WTC11 (cell line): ENCODE data around the gene NFIA. TPM values are rescaled to one million over a fixed set of nuclear protein-coding genes. Genes with fewer than 3 reads are reported as not detected.

Source experiments
- ATAC-seq: fragments of 200-7000 bp; cut with Tn5 transposase; 2 replicates; pipeline ENCODE4 v1.10.0; 2021; ENCODE audit warnings: mild to moderate bottlenecking, moderate library complexity
- CTCF ChIA-PET: fragments of 300-600 bp; sonication (Branson Sonifier 250); formaldehyde crosslinking; loops from one replicate; lab custom pipeline; 2021; ENCODE audit warnings: antibody characterized with exemption; lab: Charles Lee
- POLR2A ChIA-PET: fragments of 350-600 bp; sonication (Branson Sonifier 250); formaldehyde crosslinking; loops from one replicate; lab custom pipeline; 2021; ENCODE audit warnings: antibody characterized with exemption; lab: Charles Lee
- DNase-seq: peaks from one replicate; pipeline ENCODE4 v3.0.0; 2021; ENCODE audit warnings: low spot score
- H3K27ac Mint-ChIP-seq: 2 replicates; pipeline ENCODE4 v1.8.0; 2021; ENCODE audit warnings: mixed read lengths
- H3K27me3 Mint-ChIP-seq: 2 replicates; pipeline ENCODE4 v1.8.0; 2021; ENCODE audit warnings: low read depth, mild to moderate bottlenecking, moderate library complexity, mixed read lengths
- H3K36me3 Mint-ChIP-seq: 2 replicates; pipeline ENCODE4 v1.8.0; 2021; ENCODE audit warnings: mixed read lengths
- H3K4me1 Mint-ChIP-seq: 2 replicates; pipeline ENCODE4 v1.8.0; 2022; ENCODE audit warnings: mixed read lengths
- H3K4me3 Mint-ChIP-seq: 2 replicates; pipeline ENCODE4 v1.8.0; 2021; ENCODE audit warnings: mild to moderate bottlenecking, moderate library complexity, mixed read lengths
- H3K9me3 Mint-ChIP-seq: 2 replicates; pipeline ENCODE4 v1.8.0; 2021; ENCODE audit warnings: mixed read lengths
- ATF1 ChIP-seq: sonication (generic); formaldehyde crosslinking; IDR thresholded peaks from 2 replicates; pipeline ENCODE4 v1.8.1; 2023; ENCODE audit warnings: mild to moderate bottlenecking, moderate library complexity, missing genetic modification reagents
- CBFB ChIP-seq: sonication (generic); formaldehyde crosslinking; IDR thresholded peaks from 2 replicates; pipeline ENCODE4 v1.8.1; 2022; ENCODE audit warnings: mild to moderate bottlenecking, low read depth, missing genetic modification reagents
- CREM ChIP-seq: sonication (generic); formaldehyde crosslinking; IDR thresholded peaks from 2 replicates; pipeline ENCODE4 v1.8.1; 2022; ENCODE audit warnings: mild to moderate bottlenecking, missing genetic modification reagents, moderate library complexity
- EMX1 ChIP-seq: fragments of 250-450 bp; sonication (Bioruptor Pico); IDR thresholded peaks from 2 replicates; pipeline ENCODE4 v1.8.0; 2021; ENCODE audit warnings: mild to moderate bottlenecking
- FOXK1 ChIP-seq: sonication (generic); formaldehyde crosslinking; IDR thresholded peaks from 2 replicates; pipeline ENCODE4 v1.8.0; 2022; ENCODE audit warnings: mild to moderate bottlenecking, moderate library complexity, missing genetic modification reagents
- FOXP1 ChIP-seq: sonication (generic); formaldehyde crosslinking; IDR thresholded peaks from 2 replicates; pipeline ENCODE4 v1.8.0; 2022; ENCODE audit warnings: missing genetic modification reagents, mild to moderate bottlenecking, moderate library complexity, borderline replicate concordance
- GTF2I ChIP-seq: fragments of 250-450 bp; sonication (Bioruptor Pico); conservative IDR thresholded peaks from 2 replicates; pipeline ENCODE4 v1.4.0; 2021; ENCODE audit warnings: mild to moderate bottlenecking
- JUN ChIP-seq: sonication (generic); formaldehyde crosslinking; IDR thresholded peaks from 2 replicates; pipeline ENCODE4 v1.8.0; 2023; ENCODE audit warnings: mild to moderate bottlenecking, missing genetic modification reagents
- MYBL2 ChIP-seq: sonication (generic); formaldehyde crosslinking; IDR thresholded peaks from 2 replicates; pipeline ENCODE4 v1.8.1; 2023; ENCODE audit warnings: mild to moderate bottlenecking, moderate library complexity, missing genetic modification reagents
- PRRX2 ChIP-seq: fragments of 250-450 bp; sonication (Bioruptor Pico); IDR thresholded peaks from 2 replicates; pipeline ENCODE4 v1.8.0; 2021; ENCODE audit warnings: mild to moderate bottlenecking
- SOX15 ChIP-seq: fragments of 250-450 bp; sonication (Bioruptor Pico); IDR thresholded peaks from 2 replicates; pipeline ENCODE4 v1.9.0; 2021; ENCODE audit warnings: mild to moderate bottlenecking
- ZNF671 ChIP-seq: fragments of 250-450 bp; sonication (Bioruptor Pico); IDR thresholded peaks from 2 replicates; pipeline ENCODE4 v1.8.0; 2021; ENCODE audit warnings: mild to moderate bottlenecking
- total RNA-seq: library from RNA; stranded (reverse); gene quantifications from 3 replicates; pipeline ENCODE4 v1.2.3, GENCODE V29; 2021
- TF ChIP-seq, protein P1 (sequence below): fragments of 250-450 bp; sonication (Bioruptor Pico); IDR thresholded peaks from 2 replicates; pipeline ENCODE4 v1.9.0; 2021; ENCODE audit warnings: mild to moderate bottlenecking
- TF ChIP-seq, protein P2 (sequence below): sonication (generic); formaldehyde crosslinking; IDR thresholded peaks from 2 replicates; pipeline ENCODE4 v1.8.1; 2023; ENCODE audit warnings: mild to moderate bottlenecking, missing genetic modification reagents
- TF ChIP-seq, protein P3 (sequence below): fragments of 250-450 bp; sonication (Bioruptor Pico); IDR thresholded peaks from 2 replicates; pipeline ENCODE4 v2.1.2; 2022; ENCODE audit warnings: mild to moderate bottlenecking, moderate library complexity
- TF ChIP-seq, protein P4 (sequence below): sonication (generic); formaldehyde crosslinking; IDR thresholded peaks from 2 replicates; pipeline ENCODE4 v1.8.0; 2023; ENCODE audit warnings: missing genetic modification reagents
- TF ChIP-seq, protein P5 (sequence below): fragments of 250-450 bp; sonication (Bioruptor Pico); IDR thresholded peaks from 2 replicates; pipeline ENCODE4 v1.9.0; 2021; ENCODE audit warnings: mild to moderate bottlenecking
- TF ChIP-seq, protein P6 (sequence below): sonication (generic); formaldehyde crosslinking; IDR thresholded peaks from 2 replicates; pipeline ENCODE4 v1.8.1; 2023; ENCODE audit warnings: mild to moderate bottlenecking, missing genetic modification reagents
- TF ChIP-seq, protein P7 (sequence below): sonication (generic); formaldehyde crosslinking; IDR thresholded peaks from 2 replicates; pipeline ENCODE4 v1.8.1; 2023; ENCODE audit warnings: mild to moderate bottlenecking, missing genetic modification reagents, moderate library complexity
- TF ChIP-seq, protein P8 (sequence below): sonication (generic); formaldehyde crosslinking; IDR thresholded peaks from 2 replicates; pipeline ENCODE4 v1.8.0; 2022; ENCODE audit warnings: mild to moderate bottlenecking, missing genetic modification reagents

NFIA gene
- total RNA-seq, 1 experiment from 2014 or later: 16.7 TPM

DNA sequence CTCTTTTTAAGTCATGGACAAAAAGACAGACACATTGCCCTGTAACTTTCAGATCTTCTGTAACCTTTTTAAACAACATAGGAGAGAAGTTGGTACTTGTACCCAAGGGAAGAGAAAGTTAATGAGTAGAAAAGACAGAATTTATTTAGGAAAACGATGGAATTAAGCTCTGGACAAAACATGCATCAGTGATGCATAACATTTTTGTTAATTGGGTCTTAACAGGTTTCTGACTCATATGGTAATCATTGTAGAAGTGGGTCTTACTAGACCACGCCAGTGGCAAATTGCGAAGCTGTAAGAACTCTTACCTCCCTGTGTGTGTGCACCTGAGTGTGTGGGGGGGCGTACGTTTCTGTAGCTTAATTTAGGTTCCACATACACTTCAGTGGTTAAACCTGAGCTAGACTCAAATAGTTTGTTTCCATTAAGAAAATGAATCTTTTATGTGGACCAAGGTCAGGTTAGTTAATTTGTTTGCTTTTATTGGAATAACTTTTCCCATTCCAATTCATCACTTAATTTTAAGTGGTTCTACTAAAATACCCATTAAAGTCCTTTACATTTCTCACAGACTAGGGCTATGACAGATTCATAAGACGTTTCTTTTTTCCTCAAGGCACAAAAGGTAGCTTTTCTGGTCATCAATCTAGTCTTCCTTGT is 48.1 kb downstream of the NFIA start (continued):
- TF ChIP-seq FOXK1 (CRISPR knock-in tag): no peak
- TF ChIP-seq ZNF671 (CRISPR knock-in tag): no peak
- TF ChIP-seq, protein P1, sequence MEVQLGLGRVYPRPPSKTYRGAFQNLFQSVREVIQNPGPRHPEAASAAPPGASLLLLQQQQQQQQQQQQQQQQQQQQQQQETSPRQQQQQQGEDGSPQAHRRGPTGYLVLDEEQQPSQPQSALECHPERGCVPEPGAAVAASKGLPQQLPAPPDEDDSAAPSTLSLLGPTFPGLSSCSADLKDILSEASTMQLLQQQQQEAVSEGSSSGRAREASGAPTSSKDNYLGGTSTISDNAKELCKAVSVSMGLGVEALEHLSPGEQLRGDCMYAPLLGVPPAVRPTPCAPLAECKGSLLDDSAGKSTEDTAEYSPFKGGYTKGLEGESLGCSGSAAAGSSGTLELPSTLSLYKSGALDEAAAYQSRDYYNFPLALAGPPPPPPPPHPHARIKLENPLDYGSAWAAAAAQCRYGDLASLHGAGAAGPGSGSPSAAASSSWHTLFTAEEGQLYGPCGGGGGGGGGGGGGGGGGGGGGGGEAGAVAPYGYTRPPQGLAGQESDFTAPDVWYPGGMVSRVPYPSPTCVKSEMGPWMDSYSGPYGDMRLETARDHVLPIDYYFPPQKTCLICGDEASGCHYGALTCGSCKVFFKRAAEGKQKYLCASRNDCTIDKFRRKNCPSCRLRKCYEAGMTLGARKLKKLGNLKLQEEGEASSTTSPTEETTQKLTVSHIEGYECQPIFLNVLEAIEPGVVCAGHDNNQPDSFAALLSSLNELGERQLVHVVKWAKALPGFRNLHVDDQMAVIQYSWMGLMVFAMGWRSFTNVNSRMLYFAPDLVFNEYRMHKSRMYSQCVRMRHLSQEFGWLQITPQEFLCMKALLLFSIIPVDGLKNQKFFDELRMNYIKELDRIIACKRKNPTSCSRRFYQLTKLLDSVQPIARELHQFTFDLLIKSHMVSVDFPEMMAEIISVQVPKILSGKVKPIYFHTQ: no peak
- TF ChIP-seq, protein P2, sequence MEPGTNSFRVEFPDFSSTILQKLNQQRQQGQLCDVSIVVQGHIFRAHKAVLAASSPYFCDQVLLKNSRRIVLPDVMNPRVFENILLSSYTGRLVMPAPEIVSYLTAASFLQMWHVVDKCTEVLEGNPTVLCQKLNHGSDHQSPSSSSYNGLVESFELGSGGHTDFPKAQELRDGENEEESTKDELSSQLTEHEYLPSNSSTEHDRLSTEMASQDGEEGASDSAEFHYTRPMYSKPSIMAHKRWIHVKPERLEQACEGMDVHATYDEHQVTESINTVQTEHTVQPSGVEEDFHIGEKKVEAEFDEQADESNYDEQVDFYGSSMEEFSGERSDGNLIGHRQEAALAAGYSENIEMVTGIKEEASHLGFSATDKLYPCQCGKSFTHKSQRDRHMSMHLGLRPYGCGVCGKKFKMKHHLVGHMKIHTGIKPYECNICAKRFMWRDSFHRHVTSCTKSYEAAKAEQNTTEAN: no peak
- TF ChIP-seq CBFB (CRISPR knock-in tag): no peak

DNA sequence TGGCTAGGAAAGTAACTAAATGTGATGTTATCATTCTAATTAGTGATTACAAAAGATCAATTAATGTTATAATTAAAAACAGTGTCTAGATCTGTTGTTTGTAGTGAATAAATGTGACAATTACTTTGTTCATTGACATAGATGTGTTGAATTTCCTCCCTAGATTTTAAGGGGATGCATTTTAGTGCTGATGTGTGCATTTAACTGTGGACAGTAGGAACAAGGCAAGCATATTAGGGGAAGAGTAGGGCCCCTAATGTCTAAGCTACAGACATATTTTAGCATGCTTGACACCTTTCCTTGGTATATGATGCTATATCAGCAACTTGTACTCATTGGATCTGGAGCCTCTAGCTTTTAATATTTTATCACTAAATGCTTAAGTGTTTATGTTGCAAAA is 48.9 kb downstream of the NFIA start:
- H3K27me3 Mint-ChIP-seq: no peaks in the 10 kb centered on the region
- CTCF ChIA-PET: no interaction called here
- ATAC-seq (no peak), DNase-seq (no peak)
- no peak overlapping the region for H3K4me3 Mint-ChIP-seq
- H3K4me1 Mint-ChIP-seq: peaks cover 33% of the 10 kb centered on the region
- POLR2A ChIA-PET: no interaction called here
- no peak overlapping the region for H3K27ac Mint-ChIP-seq
- H3K9me3 Mint-ChIP-seq: 0 out of 2 replicates have a peak, but pooled peaks cover 3% of the 10 kb centered on the region
- peaks cover 2% of the 10 kb centered on the region; the same call in 1 of the 2 replicates for H3K36me3 Mint-ChIP-seq
- TF ChIP-seq, protein P3, sequence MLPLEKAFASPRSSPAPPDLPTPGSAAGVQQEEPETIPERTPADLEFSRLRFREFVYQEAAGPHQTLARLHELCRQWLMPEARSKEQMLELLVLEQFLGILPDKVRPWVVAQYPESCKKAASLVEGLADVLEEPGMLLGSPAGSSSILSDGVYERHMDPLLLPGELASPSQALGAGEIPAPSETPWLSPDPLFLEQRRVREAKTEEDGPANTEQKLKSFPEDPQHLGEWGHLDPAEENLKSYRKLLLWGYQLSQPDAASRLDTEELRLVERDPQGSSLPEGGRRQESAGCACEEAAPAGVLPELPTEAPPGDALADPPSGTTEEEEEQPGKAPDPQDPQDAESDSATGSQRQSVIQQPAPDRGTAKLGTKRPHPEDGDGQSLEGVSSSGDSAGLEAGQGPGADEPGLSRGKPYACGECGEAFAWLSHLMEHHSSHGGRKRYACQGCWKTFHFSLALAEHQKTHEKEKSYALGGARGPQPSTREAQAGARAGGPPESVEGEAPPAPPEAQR (CRISPR knock-in tag): no peak
- TF ChIP-seq, protein P2: no peak
- TF ChIP-seq, protein P4, sequence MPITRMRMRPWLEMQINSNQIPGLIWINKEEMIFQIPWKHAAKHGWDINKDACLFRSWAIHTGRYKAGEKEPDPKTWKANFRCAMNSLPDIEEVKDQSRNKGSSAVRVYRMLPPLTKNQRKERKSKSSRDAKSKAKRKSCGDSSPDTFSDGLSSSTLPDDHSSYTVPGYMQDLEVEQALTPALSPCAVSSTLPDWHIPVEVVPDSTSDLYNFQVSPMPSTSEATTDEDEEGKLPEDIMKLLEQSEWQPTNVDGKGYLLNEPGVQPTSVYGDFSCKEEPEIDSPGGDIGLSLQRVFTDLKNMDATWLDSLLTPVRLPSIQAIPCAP (CRISPR knock-in tag): no peak
- TF ChIP-seq GTF2I: no peak
- no peak for TF ChIP-seq JUN
- TF ChIP-seq ATF1: no peak
- no peak for TF ChIP-seq CREM (CRISPR knock-in tag)
- TF ChIP-seq, protein P5, sequence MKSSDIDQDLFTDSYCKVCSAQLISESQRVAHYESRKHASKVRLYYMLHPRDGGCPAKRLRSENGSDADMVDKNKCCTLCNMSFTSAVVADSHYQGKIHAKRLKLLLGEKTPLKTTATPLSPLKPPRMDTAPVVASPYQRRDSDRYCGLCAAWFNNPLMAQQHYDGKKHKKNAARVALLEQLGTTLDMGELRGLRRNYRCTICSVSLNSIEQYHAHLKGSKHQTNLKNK (CRISPR knock-in tag): no peak
- TF ChIP-seq, protein P6, sequence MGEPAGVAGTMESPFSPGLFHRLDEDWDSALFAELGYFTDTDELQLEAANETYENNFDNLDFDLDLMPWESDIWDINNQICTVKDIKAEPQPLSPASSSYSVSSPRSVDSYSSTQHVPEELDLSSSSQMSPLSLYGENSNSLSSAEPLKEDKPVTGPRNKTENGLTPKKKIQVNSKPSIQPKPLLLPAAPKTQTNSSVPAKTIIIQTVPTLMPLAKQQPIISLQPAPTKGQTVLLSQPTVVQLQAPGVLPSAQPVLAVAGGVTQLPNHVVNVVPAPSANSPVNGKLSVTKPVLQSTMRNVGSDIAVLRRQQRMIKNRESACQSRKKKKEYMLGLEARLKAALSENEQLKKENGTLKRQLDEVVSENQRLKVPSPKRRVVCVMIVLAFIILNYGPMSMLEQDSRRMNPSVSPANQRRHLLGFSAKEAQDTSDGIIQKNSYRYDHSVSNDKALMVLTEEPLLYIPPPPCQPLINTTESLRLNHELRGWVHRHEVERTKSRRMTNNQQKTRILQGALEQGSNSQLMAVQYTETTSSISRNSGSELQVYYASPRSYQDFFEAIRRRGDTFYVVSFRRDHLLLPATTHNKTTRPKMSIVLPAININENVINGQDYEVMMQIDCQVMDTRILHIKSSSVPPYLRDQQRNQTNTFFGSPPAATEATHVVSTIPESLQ (CRISPR knock-in tag): no peak
- no peak for TF ChIP-seq SOX15 (CRISPR knock-in tag)
- no peak for TF ChIP-seq MYBL2 (CRISPR knock-in tag)
- TF ChIP-seq PRRX2: no peak
- TF ChIP-seq CBFB (CRISPR knock-in tag): no peak
- TF ChIP-seq, protein P7, sequence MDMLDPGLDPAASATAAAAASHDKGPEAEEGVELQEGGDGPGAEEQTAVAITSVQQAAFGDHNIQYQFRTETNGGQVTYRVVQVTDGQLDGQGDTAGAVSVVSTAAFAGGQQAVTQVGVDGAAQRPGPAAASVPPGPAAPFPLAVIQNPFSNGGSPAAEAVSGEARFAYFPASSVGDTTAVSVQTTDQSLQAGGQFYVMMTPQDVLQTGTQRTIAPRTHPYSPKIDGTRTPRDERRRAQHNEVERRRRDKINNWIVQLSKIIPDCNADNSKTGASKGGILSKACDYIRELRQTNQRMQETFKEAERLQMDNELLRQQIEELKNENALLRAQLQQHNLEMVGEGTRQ (CRISPR knock-in tag): no peak
- TF ChIP-seq EMX1: no peak
- TF ChIP-seq, protein P8, sequence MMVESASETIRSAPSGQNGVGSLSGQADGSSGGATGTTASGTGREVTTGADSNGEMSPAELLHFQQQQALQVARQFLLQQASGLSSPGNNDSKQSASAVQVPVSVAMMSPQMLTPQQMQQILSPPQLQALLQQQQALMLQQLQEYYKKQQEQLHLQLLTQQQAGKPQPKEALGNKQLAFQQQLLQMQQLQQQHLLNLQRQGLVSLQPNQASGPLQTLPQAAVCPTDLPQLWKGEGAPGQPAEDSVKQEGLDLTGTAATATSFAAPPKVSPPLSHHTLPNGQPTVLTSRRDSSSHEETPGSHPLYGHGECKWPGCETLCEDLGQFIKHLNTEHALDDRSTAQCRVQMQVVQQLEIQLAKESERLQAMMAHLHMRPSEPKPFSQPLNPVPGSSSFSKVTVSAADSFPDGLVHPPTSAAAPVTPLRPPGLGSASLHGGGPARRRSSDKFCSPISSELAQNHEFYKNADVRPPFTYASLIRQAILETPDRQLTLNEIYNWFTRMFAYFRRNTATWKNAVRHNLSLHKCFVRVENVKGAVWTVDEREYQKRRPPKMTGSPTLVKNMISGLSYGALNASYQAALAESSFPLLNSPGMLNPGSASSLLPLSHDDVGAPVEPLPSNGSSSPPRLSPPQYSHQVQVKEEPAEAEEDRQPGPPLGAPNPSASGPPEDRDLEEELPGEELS: no peak
- TF ChIP-seq FOXP1 (CRISPR knock-in tag): no peak
